NCI-H128 (cell line): ENCODE data around the gene CASP12.

Experiments
- DNase-seq: peaks from one replicate; lab custom pipeline; 2025; ENCODE audit not compliant: unreplicated experiment; lab: John Stamatoyannopoulos, UW

Gene CASP12

DNA sequence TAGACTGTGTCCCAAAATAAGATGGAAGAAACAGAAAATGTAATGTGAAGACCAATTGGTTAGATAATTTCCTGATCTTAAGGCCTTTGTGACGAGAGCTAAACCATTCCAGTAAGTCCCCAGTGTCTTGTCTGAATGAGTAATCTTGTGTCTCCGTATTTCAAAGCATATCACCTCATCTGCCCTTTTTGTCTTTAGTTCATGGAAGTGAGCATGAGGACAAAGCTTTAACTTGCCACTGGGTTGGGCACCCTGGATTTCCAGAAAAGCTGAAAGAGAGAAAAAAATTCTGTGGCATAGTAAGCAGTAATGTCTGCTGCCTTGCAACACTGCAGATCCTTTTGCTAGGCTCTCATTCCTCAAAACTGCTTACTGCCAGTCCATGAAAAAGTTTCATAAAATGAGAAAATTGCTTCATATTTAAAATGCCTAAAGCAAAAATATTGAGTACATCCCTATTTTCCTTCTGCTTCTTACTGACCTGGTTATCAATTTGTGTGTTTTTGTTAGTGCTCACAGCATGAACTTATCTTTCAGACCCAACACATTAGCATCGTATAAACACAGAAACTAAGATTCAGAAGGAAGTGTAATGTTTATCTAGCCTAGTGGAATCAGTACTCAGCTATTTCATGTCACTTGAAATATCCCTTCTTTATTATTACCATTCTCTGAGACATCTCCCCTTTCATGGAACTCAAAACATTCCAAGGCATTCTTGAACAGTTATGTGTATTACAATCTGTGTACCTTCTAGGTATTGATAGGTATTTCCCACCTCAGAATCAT, 5.3 kb downstream of the CASP12 start:
- DNase-seq = no peak

DNA sequence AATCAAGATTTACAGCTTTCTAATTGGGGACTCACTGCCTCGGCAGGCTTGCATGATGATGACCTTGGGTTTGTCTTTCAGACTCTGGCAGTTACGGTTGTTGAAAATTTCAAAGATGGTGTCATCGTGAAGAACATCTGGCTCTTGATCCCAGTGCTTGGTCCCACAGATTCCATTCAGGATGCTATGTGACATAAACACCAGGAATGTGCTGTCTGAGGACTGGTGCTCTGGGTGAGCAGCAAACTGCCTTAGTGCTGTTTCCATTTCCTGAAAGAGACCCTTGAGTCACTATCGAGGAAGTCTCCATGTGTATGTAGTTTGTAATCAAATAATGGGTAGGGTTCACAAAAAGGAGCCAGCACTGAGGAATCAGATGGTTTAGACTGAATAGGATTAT, 7.1 kb downstream of the CASP12 start:
- DNase-seq = no peak

DNA sequence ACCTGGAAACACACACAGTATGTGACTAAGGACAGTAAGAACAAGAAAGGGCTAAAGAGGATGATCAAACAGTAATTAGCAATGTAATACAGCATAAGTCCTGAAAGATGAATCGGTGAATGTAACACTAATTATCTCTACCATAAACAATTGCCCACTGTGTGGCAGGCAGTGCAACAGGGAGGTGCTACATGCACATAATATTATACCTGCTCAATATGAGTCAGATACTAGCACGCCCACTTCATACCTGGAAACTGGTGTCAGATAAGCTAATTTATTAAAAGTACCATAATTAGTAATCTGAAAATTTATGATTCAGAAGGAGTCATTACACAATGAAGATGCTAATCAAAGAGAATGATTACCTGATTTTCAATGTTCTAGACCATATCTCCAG, 14.9 kb downstream of the CASP12 start:
- no peak for DNase-seq

DNA sequence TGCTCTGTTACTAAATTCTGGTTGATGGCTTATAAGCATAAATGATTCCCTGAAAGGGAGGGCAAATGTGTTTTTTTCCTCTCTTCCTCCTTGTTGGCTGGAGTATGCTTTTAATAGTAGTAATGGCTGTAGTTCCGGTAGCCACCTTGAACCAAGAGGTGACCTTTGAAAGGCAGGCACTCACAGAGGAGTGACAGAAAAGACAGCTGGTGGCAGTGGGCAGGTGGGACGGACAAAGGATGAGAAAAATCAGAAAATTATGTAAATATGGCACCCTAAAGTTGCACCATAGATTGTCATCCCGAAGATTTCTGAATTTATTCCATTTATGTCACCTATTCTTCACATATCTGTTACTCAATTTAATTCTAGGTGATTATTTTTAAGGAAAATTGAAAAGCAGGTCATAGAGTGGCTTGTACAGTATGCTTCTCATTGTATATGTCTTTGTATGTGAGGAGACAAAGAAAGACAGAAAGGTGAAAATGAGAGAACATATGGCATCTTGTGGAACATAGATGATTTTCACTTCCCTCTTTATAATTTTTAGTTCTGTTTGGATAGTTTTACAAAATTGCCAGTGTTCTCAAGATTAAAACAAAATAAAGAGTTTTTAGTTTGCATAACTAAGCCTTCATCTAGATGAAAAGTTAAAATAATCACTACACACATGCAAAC, 17.0 kb downstream of the CASP12 start:
- no peak for DNase-seq

DNA sequence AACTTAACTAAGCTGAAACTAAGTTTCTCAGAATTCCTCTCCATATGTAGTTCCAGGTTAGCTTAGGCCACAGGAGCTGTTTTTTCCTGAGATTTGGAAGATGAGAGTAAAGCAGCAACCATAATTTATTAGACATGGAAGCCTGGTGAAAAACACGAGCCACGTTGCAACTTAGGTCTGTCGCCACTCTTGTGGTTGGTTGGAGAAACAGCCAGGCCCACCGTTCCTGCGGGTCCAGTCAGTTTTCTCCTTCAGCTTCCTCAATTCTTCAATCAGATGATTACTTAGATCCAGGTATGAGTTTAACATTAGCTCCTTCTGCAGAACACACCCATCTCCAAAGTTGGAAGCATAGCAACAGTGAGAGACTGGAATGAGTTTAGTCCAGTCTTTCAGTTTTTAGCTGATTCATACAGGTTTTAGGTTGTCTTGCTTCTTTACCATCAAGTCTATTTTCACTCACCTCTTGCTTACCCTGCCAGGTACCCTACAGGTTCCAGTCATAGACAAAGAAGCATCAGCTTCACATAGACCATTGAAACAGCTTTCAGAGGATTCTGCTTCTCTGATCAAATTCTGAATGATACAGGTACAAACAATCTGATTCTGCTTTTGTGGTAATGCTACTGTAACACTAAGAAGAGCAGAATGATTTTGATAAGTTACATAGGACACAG, 18.6 kb downstream of the CASP12 start:
- no peak for DNase-seq

DNA sequence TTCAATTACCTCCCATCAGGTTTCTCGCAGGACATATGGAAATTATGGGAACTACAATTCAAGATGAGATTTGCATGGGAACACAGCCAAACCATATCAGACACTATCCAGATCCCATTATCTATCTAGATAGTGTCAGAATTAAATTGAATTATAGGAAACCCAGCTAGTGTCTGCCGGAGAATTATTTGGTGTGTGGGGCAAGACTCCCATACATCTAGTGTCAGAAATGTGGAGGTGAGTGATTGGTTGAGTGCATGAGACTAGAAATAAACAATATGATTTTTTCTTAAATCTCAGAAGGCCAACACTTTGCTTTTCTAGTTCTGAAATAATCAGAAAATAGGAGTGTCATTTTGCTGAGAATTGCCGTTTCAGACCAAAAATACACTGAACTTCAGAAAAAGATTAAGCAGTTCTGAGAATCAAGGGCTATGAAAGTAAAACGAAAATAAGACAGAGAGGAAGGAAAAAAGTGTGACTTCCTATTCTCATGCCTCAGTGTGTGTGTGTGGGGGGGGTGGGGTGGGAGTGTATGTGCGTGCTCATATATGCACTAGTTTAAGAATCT, 21.3 kb downstream of the CASP12 start:
- DNase-seq = no peak

DNA sequence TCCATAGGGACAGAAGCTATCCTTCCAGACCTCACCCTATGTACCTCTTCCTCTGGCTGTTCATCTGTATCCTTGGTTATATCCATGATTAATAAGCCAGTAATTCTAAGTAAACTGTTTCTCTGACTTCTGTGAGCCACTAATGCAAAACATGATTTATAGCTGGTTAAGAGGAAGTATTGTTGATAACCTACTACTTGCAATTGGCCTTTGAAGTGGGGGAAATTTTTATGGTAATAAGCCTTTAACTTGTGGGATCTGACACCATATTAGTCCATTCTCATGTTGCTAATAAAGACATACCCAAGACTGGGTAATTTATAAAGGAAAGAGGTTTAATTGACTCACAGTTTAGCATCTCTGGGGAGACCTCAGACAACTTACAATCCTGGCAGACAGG, 21.9 kb downstream of the CASP12 start:
- no peak for DNase-seq

DNA sequence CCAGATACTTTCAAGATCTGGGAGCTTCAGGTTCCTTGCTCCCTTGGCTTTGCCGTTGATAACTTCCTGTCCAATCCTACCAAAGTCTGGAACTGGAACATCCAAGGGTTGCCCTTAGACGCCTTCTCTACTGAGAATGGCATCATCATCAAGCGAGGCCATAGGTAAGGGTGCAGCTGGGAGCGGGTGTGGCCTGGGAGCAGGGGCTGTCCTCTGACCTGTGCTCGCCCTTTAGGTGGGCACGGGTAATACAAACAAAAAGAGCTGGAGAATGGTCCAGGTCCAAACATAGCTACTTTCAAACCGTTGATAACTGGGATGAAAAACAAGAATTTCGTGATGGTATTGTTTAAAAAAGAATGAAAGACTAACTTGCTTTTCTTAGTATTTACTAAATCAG, 25.0 kb downstream of the CASP12 start:
- DNase-seq = no peak

DNA sequence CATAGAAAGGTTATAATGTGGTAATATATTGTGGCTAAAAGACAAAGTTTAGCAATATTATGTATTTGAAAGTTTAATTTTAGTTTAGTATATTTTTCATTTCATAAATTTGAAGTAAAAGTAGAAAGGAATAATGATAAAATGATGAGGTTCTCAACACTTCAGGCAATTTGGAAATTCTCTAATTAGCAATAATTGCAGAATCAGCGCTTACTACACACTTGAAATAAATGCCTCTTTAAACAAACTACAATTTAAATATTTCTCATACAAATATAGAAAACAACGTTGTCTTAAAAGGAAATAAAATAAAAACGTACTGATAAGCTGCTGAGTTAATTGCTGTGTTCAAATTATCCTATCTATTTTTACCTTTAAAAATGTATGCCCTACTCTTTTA, 25.9 kb downstream of the CASP12 start:
- no peak for DNase-seq

DNA sequence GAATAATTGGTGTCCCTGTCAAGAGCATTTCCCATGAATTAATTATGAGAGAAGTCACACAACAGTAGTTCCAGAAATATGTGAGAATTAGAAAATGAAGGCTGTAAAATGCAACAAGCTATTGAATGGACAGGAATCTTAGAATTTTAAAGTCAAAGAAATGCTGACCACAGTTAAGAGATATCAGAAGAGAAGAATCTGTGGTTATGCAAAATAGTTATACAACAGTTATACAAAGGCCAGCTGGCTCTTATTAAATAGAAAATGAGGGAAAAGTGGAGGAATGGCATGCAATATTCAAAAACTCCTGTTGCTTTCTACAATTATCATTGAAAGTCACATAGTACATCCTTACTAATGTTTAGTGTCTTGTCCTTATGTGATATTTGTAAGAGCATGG, 27.4 kb downstream of the CASP12 start:
- DNase-seq = no peak

DNA sequence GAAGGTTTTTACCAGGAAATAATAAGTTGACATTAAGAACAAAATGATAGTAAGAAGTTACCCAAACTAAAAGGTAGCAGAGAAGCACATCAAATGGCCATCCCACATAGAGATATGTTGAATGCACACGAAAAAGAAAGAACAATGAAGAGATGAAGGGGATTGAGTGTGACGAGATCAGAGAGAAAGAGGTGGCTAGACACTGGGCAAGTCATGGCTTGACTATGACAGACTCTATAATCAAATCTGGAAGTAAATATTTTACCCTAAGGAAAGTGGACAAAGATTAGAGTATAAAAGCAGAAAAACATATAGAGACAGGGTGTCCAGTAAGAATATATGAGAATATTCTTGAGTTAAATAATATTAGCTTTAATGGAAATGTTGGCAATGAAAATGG, 31.4 kb downstream of the CASP12 start:
- DNase-seq = no peak

DNA sequence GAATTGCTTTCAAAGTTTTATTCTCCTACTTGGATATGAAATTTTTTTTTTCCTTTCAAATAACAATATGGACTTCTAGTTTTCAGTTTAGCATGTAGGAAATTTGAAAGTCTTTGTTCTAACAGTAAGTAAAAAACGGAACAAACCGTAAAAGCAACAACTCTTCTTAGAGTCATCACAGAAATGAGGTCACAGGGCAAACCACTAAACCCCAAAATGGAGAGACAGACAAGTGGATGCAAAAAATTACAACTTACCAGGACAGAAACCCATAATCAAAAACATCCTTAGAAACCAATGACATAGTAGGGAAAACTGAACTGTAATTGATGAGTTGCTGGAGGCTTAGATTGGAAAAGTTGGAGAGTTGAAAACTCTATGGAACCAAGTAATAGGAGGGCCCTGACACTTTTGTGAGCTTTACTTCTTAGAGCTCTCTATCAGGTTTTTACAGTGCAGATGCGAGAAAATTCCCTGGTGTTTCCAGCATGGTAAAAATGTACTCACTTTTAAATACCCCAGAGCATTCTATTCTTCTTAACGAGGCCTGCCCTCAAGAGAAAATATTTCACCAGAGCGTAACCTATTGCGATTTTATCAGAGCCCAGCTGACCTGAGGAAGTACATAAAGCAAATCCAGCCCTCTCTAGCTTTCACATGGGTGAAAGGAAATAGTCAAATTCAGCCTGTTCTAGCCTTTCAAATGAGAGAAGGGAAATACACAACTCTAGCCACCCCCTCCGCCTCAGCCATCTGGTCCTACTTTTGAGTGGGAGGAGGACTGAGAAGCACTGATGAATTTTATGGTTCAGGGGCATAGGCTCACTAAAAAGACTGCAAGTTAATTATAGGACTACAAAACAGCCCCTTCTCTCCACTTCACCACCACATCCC, 39.1 kb downstream of the CASP12 start:
- DNase-seq = no peak

DNA sequence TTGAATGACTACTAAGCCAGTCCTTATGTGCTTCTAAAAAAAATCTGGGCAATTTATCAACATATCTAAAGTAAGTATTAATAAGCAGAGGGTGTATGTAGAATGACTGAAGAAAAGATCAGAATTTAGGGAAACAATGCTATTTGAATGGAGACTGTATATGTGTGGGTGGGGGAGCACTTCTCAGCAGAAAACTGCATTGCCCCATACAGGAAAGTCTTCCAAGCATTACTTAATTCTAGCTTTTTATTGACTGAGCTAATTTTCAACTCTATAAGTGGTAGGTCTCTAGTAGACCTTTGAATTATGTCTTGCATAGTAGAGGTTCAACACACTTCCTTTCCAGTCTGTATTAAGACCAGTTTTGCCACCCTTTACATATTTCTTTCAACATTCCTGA, 41.7 kb downstream of the CASP12 start:
- no peak for DNase-seq

DNA sequence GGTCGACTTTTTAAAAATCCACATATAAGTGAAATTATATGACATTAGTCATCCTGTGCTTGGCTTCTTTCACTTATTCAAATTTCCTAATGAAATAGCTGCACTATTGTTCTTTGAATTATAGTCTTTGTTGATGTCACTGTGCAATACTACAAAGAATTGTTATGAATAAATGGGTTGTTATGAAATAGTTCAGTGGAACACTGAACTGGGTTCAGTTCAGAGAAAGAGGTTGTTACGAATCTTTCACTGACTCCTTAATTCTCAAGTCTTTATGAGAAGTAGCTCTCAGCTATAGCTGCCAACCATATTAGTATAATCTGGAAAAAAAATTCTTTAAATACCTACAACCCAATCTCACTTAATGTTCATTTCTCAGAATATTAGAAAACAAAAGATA, 42.3 kb downstream of the CASP12 start:
- DNase-seq = no peak

DNA sequence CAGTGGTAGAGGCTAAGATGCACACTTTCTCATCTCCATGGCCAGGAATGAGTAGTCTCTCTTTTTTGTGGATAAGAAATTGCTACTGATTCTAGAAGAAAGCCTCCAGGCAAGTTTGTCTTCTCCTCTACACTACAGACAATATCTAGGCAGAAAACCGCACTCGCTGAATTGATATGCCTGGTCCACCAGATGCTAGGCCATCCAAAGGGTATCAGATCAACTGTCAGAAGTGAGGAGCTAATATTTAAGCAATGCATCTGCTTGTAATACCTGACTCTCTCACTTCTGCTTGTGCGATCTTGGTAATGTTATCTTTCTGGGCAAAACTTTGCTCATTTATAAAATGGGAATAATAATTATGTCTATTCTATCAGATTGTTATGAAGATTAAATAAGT, 45.0 kb downstream of the CASP12 start:
- DNase-seq = no peak

DNA sequence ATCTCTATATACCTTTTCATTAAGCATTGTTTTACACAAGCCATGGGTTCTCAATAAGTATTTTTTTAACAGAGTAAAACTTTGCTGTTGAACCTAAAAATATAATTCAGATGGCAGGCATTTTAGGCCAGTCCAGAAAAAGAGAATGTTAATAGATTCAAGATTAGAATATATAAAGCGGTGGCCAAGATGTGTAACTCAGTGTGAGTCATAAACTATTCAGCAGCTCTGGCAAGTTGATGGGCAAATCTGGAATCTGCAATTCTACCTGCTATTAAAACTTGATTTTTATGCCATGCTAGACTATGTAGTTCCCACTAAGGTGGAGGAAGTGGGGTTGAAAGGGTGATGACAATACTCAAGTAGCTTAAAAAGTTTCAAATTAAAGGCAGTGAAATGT, 45.4 kb downstream of the CASP12 start:
- no peak for DNase-seq

DNA sequence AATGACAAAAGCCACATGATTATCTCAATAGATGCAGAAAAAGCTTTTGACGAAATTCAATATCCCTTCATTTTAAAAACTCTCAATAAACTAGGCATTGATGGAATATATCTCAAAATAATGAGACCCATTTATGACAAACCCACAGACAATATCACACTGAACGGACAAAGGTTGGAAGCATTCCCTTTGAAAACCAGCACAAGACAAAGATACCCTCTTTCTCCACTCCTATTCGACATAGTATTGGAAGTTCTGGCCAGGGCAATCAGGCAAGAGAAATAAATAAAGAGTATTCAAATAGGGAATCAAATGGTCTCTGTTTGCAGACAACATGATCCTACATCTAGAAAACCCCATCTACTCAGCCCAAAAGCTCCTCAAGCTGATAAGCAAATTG, 52.0 kb downstream of the CASP12 start:
- DNase-seq = no peak

DNA sequence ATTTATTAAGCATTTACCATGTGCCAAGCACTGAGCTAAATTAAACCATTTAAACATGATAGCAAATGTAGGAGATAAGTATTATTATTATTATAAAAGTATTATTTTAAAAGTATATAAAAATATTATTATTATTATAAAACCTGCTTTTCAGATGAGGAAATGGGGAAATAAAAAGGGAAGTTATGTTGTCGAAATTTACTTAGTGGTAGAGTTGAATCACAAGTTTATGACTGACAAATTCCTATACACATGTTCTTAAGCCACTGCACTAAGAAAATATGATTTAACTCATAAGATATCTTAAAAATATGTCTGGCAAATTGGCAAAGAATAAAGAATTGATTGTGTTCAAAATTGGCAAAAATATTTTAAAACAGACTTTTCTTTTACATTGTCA, 53.8 kb downstream of the CASP12 start:
- no peak for DNase-seq

DNA sequence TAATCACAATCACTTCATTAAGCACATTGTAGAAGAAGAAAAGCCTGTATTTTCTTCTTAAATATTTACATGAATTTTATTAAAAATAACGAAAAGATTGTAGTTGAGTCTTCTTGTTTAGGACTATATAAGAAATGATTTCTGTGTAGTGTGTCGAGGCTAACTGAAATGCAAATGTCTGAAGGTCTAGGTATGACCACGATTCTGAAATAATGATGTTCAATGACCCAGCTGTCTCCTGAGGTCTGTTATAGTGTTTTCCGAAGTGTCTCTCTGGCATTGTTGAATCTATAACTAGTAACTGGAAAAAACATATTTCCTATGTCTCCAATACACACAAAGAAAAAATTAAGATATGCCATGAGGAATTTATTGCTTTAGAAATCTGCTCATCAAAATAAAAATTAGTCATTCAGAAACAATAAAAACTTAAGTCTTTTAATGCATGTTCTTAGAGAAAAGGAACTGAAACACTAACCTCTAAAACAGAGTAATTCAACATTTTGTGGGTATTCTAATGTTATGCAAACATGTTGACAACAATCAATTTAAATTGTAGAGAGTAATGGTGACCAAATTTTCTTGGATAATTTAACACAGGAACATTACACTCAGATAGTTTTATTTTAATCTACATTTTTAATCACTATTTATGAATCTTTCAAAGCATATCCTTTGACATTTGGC, 55.0 kb downstream of the CASP12 start:
- no peak for DNase-seq

DNA sequence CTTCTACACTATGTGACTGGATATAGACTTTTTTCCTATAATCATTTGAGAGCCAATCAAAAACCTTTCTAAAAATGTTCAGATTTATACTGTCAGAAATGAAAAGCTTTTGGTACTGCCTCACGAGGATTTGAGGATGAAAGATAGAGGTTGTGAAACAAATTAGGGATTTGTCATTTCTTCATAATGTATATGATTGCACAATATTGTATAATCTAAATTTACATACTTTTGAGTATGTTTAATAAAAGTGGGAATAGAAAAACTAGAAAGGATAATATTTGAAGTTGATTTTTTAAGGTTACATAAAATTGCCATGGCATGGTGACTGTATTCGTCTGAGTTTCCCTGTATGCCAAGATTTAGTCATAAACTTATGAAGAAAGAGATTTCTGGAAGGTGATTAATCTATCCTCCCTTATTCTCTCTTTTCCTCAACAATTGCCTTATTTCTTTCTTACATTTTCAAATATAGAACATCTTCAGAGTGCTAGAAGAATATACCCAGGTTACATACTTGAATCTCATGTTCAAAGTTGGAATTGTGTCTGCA, 56.2 kb downstream of the CASP12 start:
- DNase-seq = no peak
